Lung (tissue), 12 donors: ENCODE measurements around the gene SLC25A45. TPM values are rescaled to one million over a fixed set of nuclear protein-coding genes. Genes with fewer than 3 reads are reported as not detected.

ENCODE experiments used
- ATAC-seq: fragments of 200-7000 bp; cut with Tn5 transposase; one replicate; pipeline ENCODE4 v1.9.1; 2020; ENCODE audit warnings: moderate number of reproducible peaks; ENCODE audit not compliant: insufficient read depth, low FRiP score
- DNase-seq, 3 donors: peaks; one replicate each; pipeline ENCODE4 v3.0.0-alpha.2; 2013 to 2017
- H3K27ac ChIP-seq, 2 donors: one replicate each; pipeline ENCODE4 v1.5.1; 2013; ENCODE audit warnings: mild to moderate bottlenecking in 2 of 2, moderate library complexity in 2 of 2, control low read depth in 1 of 2, inconsistent platforms in 1 of 2, low read depth in 1 of 2, low read length in 1 of 2
- H3K27me3 ChIP-seq, 3 donors: one replicate each; pipeline ENCODE4 v1.5.1; 2013; ENCODE audit warnings: low read length in 2 of 3; ENCODE audit not compliant: control insufficient read depth in 3 of 3, insufficient read depth in 3 of 3
- H3K36me3 ChIP-seq, 4 donors: one replicate each; pipeline ENCODE4 v1.5.1; 2013; ENCODE audit warnings: low read length in 4 of 4, mild to moderate bottlenecking in 1 of 4, moderate library complexity in 1 of 4; ENCODE audit not compliant: control insufficient read depth in 4 of 4, insufficient read depth in 4 of 4
- H3K4me1 ChIP-seq, 5 donors: one replicate each; pipeline ENCODE4 v1.5.1; 2013; ENCODE audit warnings: low read length in 5 of 5, mild to moderate bottlenecking in 2 of 5, moderate library complexity in 1 of 5; ENCODE audit not compliant: control insufficient read depth in 5 of 5, insufficient read depth in 5 of 5
- H3K4me3 ChIP-seq: one replicate; pipeline ENCODE4 v1.5.1; 2013; ENCODE audit warnings: mild to moderate bottlenecking, control low read depth, moderate library complexity
- H3K9ac ChIP-seq, 2 donors: one replicate each; pipeline ENCODE4 v1.5.1; 2013; ENCODE audit warnings: low read length in 2 of 2, control low read depth in 1 of 2; ENCODE audit not compliant: insufficient read depth in 1 of 2
- H3K9me3 ChIP-seq, 4 donors: one replicate each; pipeline ENCODE4 v1.5.1; 2013; ENCODE audit warnings: low read length in 3 of 4, mild to moderate bottlenecking in 1 of 4, moderate library complexity in 1 of 4; ENCODE audit not compliant: control insufficient read depth in 4 of 4, insufficient read depth in 3 of 4
- CTCF ChIP-seq: IDR thresholded peaks from 2 replicates; pipeline ENCODE4 v1.5.1; 2012; ENCODE audit warnings: mild to moderate bottlenecking; ENCODE audit errors: control extremely low read depth, extremely low read depth
- WGBS, 2 donors: extraction: QIAGEN DNeasy Blood & Tissue Kit; methylation state at CpG; one replicate each; pipeline ENCODE4 v1.1.7; 2013; 5-methylcytosine and 5-hydroxymethylcytosine counted together
- polyA plus RNA-seq, 2 donors: library from polyadenylated mRNA; stranded (reverse); fragments of 200-250 nt; gene quantifications; one replicate each; pipeline ENCODE4 v1.2.1, GENCODE V29; 2013
- total RNA-seq, 2 donors: library from RNA; depleted of rRNA in 1 of 2; stranded (reverse); fragments of >200 nt in 1 of 2; gene quantifications; one replicate each; pipeline ENCODE4 v1.2.1, GENCODE V29; 2014 to 2021
- donor health status: control.
- donor health status: control.
- donor health status: Bipolar disorder and iron deficiency.
- donor health status: healthy.
- donor health status: DM: yes; HTN: yes; CAD: no.

Gene SLC25A45
- total and polyA plus RNA-seq, 4 donors: 5.5 to 15.6 (median 8.1) TPM

GRCh38 chr11:65329944-65330403 is 52.5 kb downstream of the SLC25A45 start:
- H3K27ac ChIP-seq: peak overlapping the region in 1 of 2 donors; percentile 34

GRCh38 chr11:65329478-65329877 is 53.0 kb downstream of the SLC25A45 start:
- Histone ChIP-seq H3K9ac (no peak overlapping the region), H3K36me3 (no peaks in the 10 kb centered on the region), H3K27ac (no peak overlapping the region), H3K27me3 (no peaks in the 10 kb centered on the region), H3K9me3 (no peaks in the 10 kb centered on the region), H3K4me1 (peaks cover 0 to 6% (median 0%) of the 10 kb centered on the region in 5 donors), H3K4me3 (no peak overlapping the region)
- no peak for ATAC-seq
- WGBS, 2 donors: 35 to 40% methylated on average over 2 of the region's 2 CpGs
- no peak for DNase-seq
- no peak for TF ChIP-seq CTCF

More at GRCh38 chr11:65329944-65330403, 52.5 kb downstream of the SLC25A45 start:
- Histone ChIP-seq H3K9ac (peak overlapping the region in 1 of 2 donors; percentile 23), H3K4me3 (no peak overlapping the region), H3K9me3 (no peaks in the 10 kb centered on the region), H3K36me3 (no peaks in the 10 kb centered on the region), H3K4me1 (peaks cover 0 to 11% (median 4%) of the 10 kb centered on the region in 5 donors), H3K27me3 (no peaks in the 10 kb centered on the region)
- 9% methylated on average over 13 of the region's 13 CpGs for WGBS, 2 donors
- DNase-seq (peak; percentile 88 to 95 (median 92)), ATAC-seq (no peak)
- peak; percentile 93 for TF ChIP-seq CTCF

- 87 to 93% methylated on average over 8 of the region's 8 CpGs for WGBS, 2 donors
- DNase-seq: no peak
- no peak for ATAC-seq
These were observed 55.4 kb downstream of the SLC25A45 start for GRCh38 chr11:65327021-65327420.

More at GRCh38 chr11:65327021-65327420, 55.4 kb downstream of the SLC25A45 start:
- Histone ChIP-seq H3K27me3 (no peaks in the 10 kb centered on the region), H3K9me3 (no peaks in the 10 kb centered on the region), H3K4me1 (peaks cover 0 to 11% (median 0%) of the 10 kb centered on the region in 5 donors), H3K36me3 (peaks cover 0 to 6% (median 4%) of the 10 kb centered on the region in 4 donors), H3K9ac (no peak overlapping the region), H3K27ac (no peak overlapping the region), H3K4me3 (no peak overlapping the region)
- TF ChIP-seq CTCF: no peak
